ENCODE data around the gene FLRT2. TPM values are rescaled to one million over a fixed set of nuclear protein-coding genes. Genes with fewer than 3 reads are reported as not detected.

Gene FLRT2
- total RNA-seq, 1 experiment from 2014 or later = 0.07 TPM

GRCh38 chr14:85512451-85512850 is 17.5 kb upstream of the FLRT2 start:
- no peaks in the 10 kb centered on the region for H3K36me3 ChIP-seq (ENCODE audit: low read depth, low read length)
- POLR2A ChIA-PET (ENCODE audit: unreplicated experiment) = no interaction called here
- H4K20me1 ChIP-seq (ENCODE audit: low read length) = no peaks in the 10 kb centered on the region
- no peak overlapping the region for H3K4me2 ChIP-seq (ENCODE audit: low read length)
- H3K79me2 ChIP-seq (ENCODE audit: low read length) = no peaks in the 10 kb centered on the region
- ATAC-seq = no peak
- no peak overlapping the region for H3K9ac ChIP-seq (ENCODE audit: low read length)
- no peak overlapping the region for H2AFZ ChIP-seq (ENCODE audit: low read length)
- H3K4me3 ChIP-seq (ENCODE audit: low read length) = no peak overlapping the region
- no peaks in the 10 kb centered on the region for H3K27me3 ChIP-seq (ENCODE audit: low read length)
- H3K27ac ChIP-seq (ENCODE audit: low read length) = no peak overlapping the region
- TF ChIP-seq EZH2 (IDR thresholded peaks at IDR 0.05; ENCODE audit: low read length, unreplicated experiment) = no peak
- TF ChIP-seq EZH2phosphoT487 (IDR thresholded peaks at IDR 0.05; ENCODE audit: borderline replicate concordance, low read length) = no peak
- TF ChIP-seq CTCF (conservative IDR thresholded peaks at IDR 0.05; ENCODE audit: low read depth, low read length) = no peak
- H3K9me2 ChIP-seq (replicated peaks; ENCODE audit: low read length) = no peaks in the 10 kb centered on the region
- peaks cover under 1% of the 10 kb centered on the region; the same call in 1 of the 2 replicates for H3K9me3 ChIP-seq (ENCODE audit: low read length)
- no TSS peak for BruUV-seq (replicated peaks)
- CTCF ChIA-PET = no interaction called here
- peaks cover 5% of the 10 kb centered on the region; the same call in 1 of the 2 replicates for H3K4me1 ChIP-seq (ENCODE audit: insufficient read depth, low read length)
- no peak for DNase-seq
- H3F3A ChIP-seq (ENCODE audit: low read length, unreplicated experiment) = no peaks in the 10 kb centered on the region
- intact Hi-C loops (cut with micrococcal nuclease) = no loop called here

- no peaks in the 10 kb centered on the region for H3K9me3 ChIP-seq (ENCODE audit: low read length)
- H4K20me1 ChIP-seq (ENCODE audit: low read length) = no peaks in the 10 kb centered on the region
- intact Hi-C loops (cut with micrococcal nuclease) = no loop called here
- ChIA-PET CTCF (no interaction called here), POLR2A (ENCODE audit: unreplicated experiment) (no interaction called here)
- H3K9ac ChIP-seq (ENCODE audit: low read length) = no peak overlapping the region
- no peaks in the 10 kb centered on the region for H3K36me3 ChIP-seq (ENCODE audit: low read depth, low read length)
- TF ChIP-seq EZH2phosphoT487 (IDR thresholded peaks at IDR 0.05; ENCODE audit: borderline replicate concordance, low read length) (no peak), CTCF (conservative IDR thresholded peaks at IDR 0.05; ENCODE audit: low read depth, low read length) (no peak), EZH2 (IDR thresholded peaks at IDR 0.05; ENCODE audit: low read length, unreplicated experiment) (no peak)
- H3K4me2 ChIP-seq (ENCODE audit: low read length) = no peak overlapping the region
- no TSS peak for BruUV-seq (replicated peaks)
- no peak overlapping the region for H3K27ac ChIP-seq (ENCODE audit: low read length)
- no peak overlapping the region for H2AFZ ChIP-seq (ENCODE audit: low read length)
- ATAC-seq = no peak
- H3F3A ChIP-seq (ENCODE audit: low read length, unreplicated experiment) = no peaks in the 10 kb centered on the region
- H3K27me3 ChIP-seq (ENCODE audit: low read length) = no peaks in the 10 kb centered on the region
- no peaks in the 10 kb centered on the region for H3K9me2 ChIP-seq (replicated peaks; ENCODE audit: low read length)
- peaks cover 5% of the 10 kb centered on the region; the same call in 1 of the 2 replicates for H3K4me1 ChIP-seq (ENCODE audit: insufficient read depth, low read length)
- H3K4me3 ChIP-seq (ENCODE audit: low read length) = no peak overlapping the region
- no peak for DNase-seq
- no peaks in the 10 kb centered on the region for H3K79me2 ChIP-seq (ENCODE audit: low read length)
Measured at GRCh38 chr14:85514487-85514886, 15.5 kb upstream of the FLRT2 start.

DNA sequence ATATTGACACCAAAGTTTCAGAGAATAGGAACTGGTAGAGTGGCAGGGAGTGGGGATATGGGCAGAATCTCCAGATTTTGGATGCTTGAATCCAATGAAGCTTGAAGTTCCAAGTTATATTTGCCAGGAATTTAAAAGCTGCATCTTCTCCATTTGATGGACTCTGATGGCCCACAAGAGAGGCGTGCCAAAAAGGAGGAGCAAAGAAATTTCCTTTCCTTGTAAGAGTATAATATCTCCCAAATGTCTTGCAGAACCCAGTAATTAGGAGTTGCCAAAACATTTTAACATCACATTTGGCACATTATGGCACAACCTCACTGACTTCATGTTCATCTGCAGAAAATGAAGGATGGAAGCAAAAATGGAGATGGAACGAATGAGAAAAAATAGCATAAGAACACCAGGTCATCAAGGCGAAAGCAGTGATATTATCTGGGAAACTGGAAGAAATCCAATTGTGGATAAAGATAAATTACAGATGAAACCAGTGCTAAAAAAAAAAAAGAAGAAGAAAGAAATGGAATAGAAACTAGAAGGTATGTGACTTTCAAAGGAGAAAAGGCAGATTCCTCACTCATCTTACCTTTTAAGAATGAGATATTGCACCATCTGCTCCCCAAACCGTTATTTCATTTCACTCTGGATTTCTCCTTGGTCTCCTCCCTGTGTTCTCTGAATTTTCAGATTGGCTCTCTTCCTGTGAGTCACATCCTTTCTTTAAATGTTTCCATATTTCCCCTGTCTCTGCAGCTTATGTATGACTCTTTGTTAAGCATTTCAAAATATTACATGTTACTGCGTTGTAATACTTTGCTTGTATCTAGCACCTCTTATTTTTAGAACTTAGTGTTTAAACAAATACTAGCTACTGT is 13.5 kb upstream of the FLRT2 start:
- Histone ChIP-seq H4K20me1 (ENCODE audit: low read length) (no peaks in the 10 kb centered on the region), H3K9ac (ENCODE audit: low read length) (no peak overlapping the region), H3K79me2 (ENCODE audit: low read length) (no peaks in the 10 kb centered on the region), H3K9me2 (replicated peaks; ENCODE audit: low read length) (no peaks in the 10 kb centered on the region), H3F3A (ENCODE audit: low read length, unreplicated experiment) (no peaks in the 10 kb centered on the region), H3K4me3 (ENCODE audit: low read length) (no peak overlapping the region), H2AFZ (ENCODE audit: low read length) (no peak overlapping the region), H3K4me1 (ENCODE audit: insufficient read depth, low read length) (peaks cover 5% of the 10 kb centered on the region; the same call in 1 of the 2 replicates), H3K4me2 (ENCODE audit: low read length) (no peak overlapping the region), H3K36me3 (ENCODE audit: low read depth, low read length) (no peaks in the 10 kb centered on the region), H3K9me3 (ENCODE audit: low read length) (0 out of 2 replicates have a peak, but pooled peaks cover 4% of the 10 kb centered on the region), H3K27me3 (ENCODE audit: low read length) (no peaks in the 10 kb centered on the region), H3K27ac (ENCODE audit: low read length) (no peak overlapping the region)
- ChIA-PET CTCF (no interaction called here), POLR2A (ENCODE audit: unreplicated experiment) (no interaction called here)
- TF ChIP-seq EZH2phosphoT487 (IDR thresholded peaks at IDR 0.05; ENCODE audit: borderline replicate concordance, low read length) (no peak), CTCF (conservative IDR thresholded peaks at IDR 0.05; ENCODE audit: low read depth, low read length) (no peak), EZH2 (IDR thresholded peaks at IDR 0.05; ENCODE audit: low read length, unreplicated experiment) (no peak)
- intact Hi-C loops (cut with micrococcal nuclease) = no loop called here
- no peak for ATAC-seq
- BruUV-seq (replicated peaks) = no TSS peak
- DNase-seq = peak; percentile 24

Data from PC-3 (cell line).